ENCODE measurements around the gene CUL9. TPM values are rescaled to one million over a fixed set of nuclear protein-coding genes. Genes with fewer than 3 reads are reported as not detected.

Gene CUL9
- total RNA-seq, 1 donor from 2014 or later: 18.4 TPM

DNA sequence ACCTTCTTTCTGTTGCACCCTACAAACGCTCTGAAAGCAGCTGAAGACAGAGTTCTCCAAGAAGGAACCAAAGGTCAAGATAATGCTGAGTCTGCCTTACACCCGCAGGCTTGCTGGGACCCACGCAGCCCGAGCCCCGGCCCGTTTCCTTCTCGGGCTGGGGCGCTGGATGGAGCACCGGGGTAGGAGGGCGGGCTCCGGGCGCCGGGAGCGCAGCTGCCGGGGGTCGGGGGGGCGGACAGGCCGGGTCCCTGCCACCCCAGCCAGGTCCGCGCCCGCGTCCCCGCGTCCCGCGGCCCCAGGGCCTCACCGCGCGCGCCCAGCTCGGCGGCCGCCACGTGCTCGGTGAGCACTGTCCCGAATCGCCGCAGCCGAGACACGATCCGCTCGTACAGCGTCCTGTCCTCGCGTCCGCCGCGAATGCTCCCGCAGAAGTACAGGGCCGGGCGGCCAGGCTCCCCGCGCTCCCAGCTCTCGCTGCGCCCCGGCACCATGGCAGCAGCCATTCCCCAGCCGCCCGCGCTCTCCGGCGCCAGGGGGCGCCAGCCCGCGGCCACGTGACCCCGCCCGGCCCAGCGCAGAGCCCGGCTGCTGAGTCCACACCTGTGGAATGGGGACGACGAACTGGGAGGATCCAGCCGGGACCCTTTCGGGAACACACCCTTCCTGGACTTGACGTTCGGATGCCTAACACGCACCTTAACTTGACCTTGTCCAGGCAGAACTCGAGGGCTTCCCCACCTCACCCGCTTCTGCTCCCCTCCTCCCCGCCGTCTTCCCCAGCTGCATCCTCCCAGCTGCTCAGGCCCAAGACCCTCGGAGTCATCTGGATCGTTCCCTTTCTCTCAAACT is 47.2 kb downstream of the CUL9 start, which contains the start of gene DNPH1:
DNPH1 (minus strand) TSS at position 531 of the 852 bp plus-strand sequence; CDS start at position 506, 25 bp downstream.
- DNase-seq (ENCODE audit: low read depth): no peak
- H3K4me3 ChIP-seq (ENCODE audit: low read depth, low read length): peak within 1 kb of the TSS; percentile 57
- TF ChIP-seq, protein P1, sequence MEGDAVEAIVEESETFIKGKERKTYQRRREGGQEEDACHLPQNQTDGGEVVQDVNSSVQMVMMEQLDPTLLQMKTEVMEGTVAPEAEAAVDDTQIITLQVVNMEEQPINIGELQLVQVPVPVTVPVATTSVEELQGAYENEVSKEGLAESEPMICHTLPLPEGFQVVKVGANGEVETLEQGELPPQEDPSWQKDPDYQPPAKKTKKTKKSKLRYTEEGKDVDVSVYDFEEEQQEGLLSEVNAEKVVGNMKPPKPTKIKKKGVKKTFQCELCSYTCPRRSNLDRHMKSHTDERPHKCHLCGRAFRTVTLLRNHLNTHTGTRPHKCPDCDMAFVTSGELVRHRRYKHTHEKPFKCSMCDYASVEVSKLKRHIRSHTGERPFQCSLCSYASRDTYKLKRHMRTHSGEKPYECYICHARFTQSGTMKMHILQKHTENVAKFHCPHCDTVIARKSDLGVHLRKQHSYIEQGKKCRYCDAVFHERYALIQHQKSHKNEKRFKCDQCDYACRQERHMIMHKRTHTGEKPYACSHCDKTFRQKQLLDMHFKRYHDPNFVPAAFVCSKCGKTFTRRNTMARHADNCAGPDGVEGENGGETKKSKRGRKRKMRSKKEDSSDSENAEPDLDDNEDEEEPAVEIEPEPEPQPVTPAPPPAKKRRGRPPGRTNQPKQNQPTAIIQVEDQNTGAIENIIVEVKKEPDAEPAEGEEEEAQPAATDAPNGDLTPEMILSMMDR (conservative IDR thresholded peaks at IDR 0.05; ENCODE audit: low read depth, low read length): peak; percentile 73

DNA sequence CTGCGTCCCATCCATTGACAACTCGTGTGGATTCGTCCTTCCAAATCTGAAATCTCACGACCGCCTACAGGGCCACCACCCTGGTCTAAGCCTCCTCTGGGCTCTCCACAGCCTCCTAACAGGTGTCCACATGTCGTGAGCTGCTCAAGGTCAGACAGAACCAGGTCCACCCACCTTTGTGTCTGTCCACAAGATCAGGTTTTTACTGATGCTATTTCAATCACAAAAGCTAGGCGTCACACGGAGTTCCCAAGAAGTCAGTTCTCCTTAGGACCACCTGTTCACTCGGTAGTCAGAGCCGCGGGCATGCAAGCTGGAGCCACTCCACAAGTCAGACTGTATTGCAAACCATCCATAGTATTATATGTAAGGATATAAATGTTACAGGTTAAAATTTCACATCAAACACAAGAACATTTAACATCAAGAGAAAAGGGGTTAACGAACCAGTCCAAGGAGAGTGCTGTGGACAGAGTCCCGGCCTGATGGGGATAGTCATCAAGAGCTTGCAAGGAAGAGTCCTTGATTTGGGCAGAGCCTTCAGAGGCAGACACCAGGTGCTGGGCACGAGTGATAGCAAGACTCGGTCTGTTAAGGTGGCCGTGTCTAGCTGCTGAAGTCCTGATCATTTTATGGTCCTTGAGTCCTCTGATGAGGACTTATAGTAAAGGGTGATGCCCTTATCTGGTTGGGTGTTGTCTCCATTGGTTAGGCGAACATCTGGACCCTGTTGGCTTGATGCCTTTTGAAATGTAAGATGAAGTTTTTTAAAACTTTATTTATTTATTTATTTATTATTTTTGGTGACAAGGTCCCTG is 48.0 kb downstream of the CUL9 start:
- TF ChIP-seq, protein P1 (conservative IDR thresholded peaks at IDR 0.05; ENCODE audit: low read depth, low read length): no peak
- peak overlapping the region; percentile 57 for H3K4me3 ChIP-seq (ENCODE audit: low read depth, low read length)
- DNase-seq (ENCODE audit: low read depth): no peak

GRCh38 chr6:43231053-43231452 is 49.1 kb downstream of the CUL9 start:
- H3K4me3 ChIP-seq (ENCODE audit: low read depth, low read length): no peak overlapping the region
- TF ChIP-seq, protein P1 (conservative IDR thresholded peaks at IDR 0.05; ENCODE audit: low read depth, low read length): no peak

GRCh38 chr6:43231735-43232450 is 49.9 kb downstream of the CUL9 start:
- no peak for DNase-seq (ENCODE audit: low read depth)
- TF ChIP-seq, protein P1 (conservative IDR thresholded peaks at IDR 0.05; ENCODE audit: low read depth, low read length): no peak
- H3K4me3 ChIP-seq (ENCODE audit: low read depth, low read length): no peak overlapping the region

More at GRCh38 chr6:43231053-43231452, 49.1 kb downstream of the CUL9 start:
- DNase-seq (ENCODE audit: low read depth): no peak

DNA sequence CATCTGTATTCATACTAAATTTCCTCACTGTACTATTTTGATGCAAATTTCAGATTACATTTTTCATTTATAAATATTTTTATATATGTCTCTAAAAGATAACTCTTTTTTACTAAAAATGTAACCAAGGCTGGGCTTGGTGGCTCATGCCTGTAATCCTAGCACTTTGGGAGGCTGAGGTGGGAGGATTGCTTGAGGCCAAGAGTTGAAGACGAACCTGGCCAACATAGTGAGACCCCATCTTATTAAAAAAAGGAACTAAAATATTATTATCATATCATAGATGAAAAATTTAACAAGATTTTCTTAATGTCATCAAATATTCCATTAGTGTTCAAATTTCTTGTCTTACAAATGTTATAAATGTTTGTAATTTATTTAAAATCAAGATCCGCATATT is 53.8 kb downstream of the CUL9 start:
- TF ChIP-seq, protein P1 (conservative IDR thresholded peaks at IDR 0.05; ENCODE audit: low read depth, low read length): no peak
- DNase-seq (ENCODE audit: low read depth): no peak
- H3K4me3 ChIP-seq (ENCODE audit: low read depth, low read length): no peak overlapping the region

GRCh38 chr6:43239054-43239453 is 57.1 kb downstream of the CUL9 start:
- DNase-seq (ENCODE audit: low read depth): no peak
- no peak overlapping the region for H3K4me3 ChIP-seq (ENCODE audit: low read depth, low read length)
- TF ChIP-seq, protein P1 (conservative IDR thresholded peaks at IDR 0.05; ENCODE audit: low read depth, low read length): no peak

All from epithelial cell of proximal tubule (primary cell).